ENCODE measurements around the gene TSPAN19. TPM values are rescaled to one million over a fixed set of nuclear protein-coding genes. Genes with fewer than 3 reads are reported as not detected.

TSPAN19 gene
- polyA plus RNA-seq, 1 of the 3 experiments (the other 2 are of a cell fraction): 0.05 TPM

- Histone ChIP-seq H3K9me3 (no peaks in the 10 kb centered on the region), H3K4me3 (ENCODE audit: low read depth in 2 of 2, low read length in 1 of 2) (no peak overlapping the region), H3K27ac (ENCODE audit: low read depth in 2 of 2, low read length in 1 of 2) (no peak overlapping the region), H3K4me1 (ENCODE audit: control insufficient read depth in 1 of 2, insufficient read depth in 2 of 2, low read depth in 1 of 2, low read length in 1 of 2) (no peaks in the 10 kb centered on the region), H3K36me3 (replicated peaks in 1 of 2; ENCODE audit: control insufficient read depth in 1 of 2, insufficient read depth in 2 of 2, low read length in 1 of 2) (no peaks in the 10 kb centered on the region), H2AFZ (ENCODE audit: low read depth) (no peak overlapping the region), H3F3A (replicated peaks; ENCODE audit: insufficient read depth) (peaks cover 2% of the 10 kb centered on the region), H3K9me2 (no peaks in the 10 kb centered on the region), H3K4me2 (no peak overlapping the region), H4K20me1 (ENCODE audit: insufficient read depth) (no peaks in the 10 kb centered on the region), H3K27me3 (ENCODE audit: insufficient read depth) (no peaks in the 10 kb centered on the region), H3K79me2 (ENCODE audit: insufficient read depth) (no peaks in the 10 kb centered on the region), H3K9ac (no peak overlapping the region)
- CTCF ChIA-PET: no interaction called here
- no peak for DNase-seq
- no peak for TF ChIP-seq RAD21 (IDR thresholded peaks at IDR 0.05; ENCODE audit: low read length)
- no peak for TF ChIP-seq MEF2A (IDR thresholded peaks at IDR 0.05; ENCODE audit: borderline replicate concordance, low read depth)
- TF ChIP-seq NFIC (IDR thresholded peaks at IDR 0.05; ENCODE audit: borderline replicate concordance): no peak
- no peak for TF ChIP-seq MXI1 (IDR thresholded peaks at IDR 0.05; ENCODE audit: low read depth, low read length)
- TF ChIP-seq JUND (IDR thresholded peaks at IDR 0.05): no peak
- TF ChIP-seq REST (IDR thresholded peaks at IDR 0.05; ENCODE audit: low read depth, low read length): no peak
- TF ChIP-seq TEAD4 (IDR thresholded peaks at IDR 0.05; ENCODE audit: borderline replicate concordance, insufficient read depth): no peak
- TF ChIP-seq RCOR1 (IDR thresholded peaks at IDR 0.05; ENCODE audit: low read length): no peak
- TF ChIP-seq RXRA (IDR thresholded peaks at IDR 0.05; ENCODE audit: borderline replicate concordance, low read depth): no peak
- POLR2A ChIA-PET: no interaction called here
These were observed 63.1 kb downstream of the TSPAN19 start for GRCh38 chr12:84973026-84973425.

DNA sequence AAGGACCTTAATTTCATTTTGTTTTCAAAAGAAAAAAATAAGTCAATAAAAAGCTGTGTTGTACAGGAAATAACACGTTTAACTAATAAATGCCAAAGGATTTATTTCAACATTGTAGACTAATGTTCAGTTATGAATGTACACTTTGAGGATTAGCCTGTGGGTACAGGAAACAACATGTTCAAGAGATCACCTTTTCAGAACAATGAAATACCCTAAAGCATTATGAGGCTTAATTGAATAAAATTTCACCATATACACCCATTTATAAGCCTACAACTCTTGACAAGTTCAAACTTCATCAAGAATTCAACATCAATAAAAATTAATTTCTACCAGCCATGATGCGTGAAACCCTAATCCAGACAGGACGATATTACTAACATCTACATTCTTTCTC lies 66.9 kb downstream of the TSPAN19 start:
- ChIA-PET POLR2A (no interaction called here), CTCF (no interaction called here)
- Histone ChIP-seq H3K4me2 (no peak overlapping the region), H2AFZ (ENCODE audit: low read depth) (no peak overlapping the region), H3K79me2 (ENCODE audit: insufficient read depth) (no peaks in the 10 kb centered on the region), H3K9me2 (no peaks in the 10 kb centered on the region), H4K20me1 (ENCODE audit: insufficient read depth) (no peaks in the 10 kb centered on the region), H3F3A (replicated peaks; ENCODE audit: insufficient read depth) (no peaks in the 10 kb centered on the region), H3K27me3 (ENCODE audit: insufficient read depth) (no peaks in the 10 kb centered on the region), H3K9ac (no peak overlapping the region), H3K4me1 (ENCODE audit: control insufficient read depth in 1 of 2, insufficient read depth in 2 of 2, low read depth in 1 of 2, low read length in 1 of 2) (no peaks in the 10 kb centered on the region), H3K36me3 (replicated peaks in 1 of 2; ENCODE audit: control insufficient read depth in 1 of 2, insufficient read depth in 2 of 2, low read length in 1 of 2) (no peaks in the 10 kb centered on the region), H3K27ac (ENCODE audit: low read depth in 2 of 2, low read length in 1 of 2) (no peak overlapping the region), H3K9me3 (no peaks in the 10 kb centered on the region), H3K4me3 (ENCODE audit: low read depth in 2 of 2, low read length in 1 of 2) (no peak overlapping the region)
- no peak for TF ChIP-seq NFIC (IDR thresholded peaks at IDR 0.05; ENCODE audit: borderline replicate concordance)
- WGBS (ENCODE audit: low lambda C conversion rate): 69% methylated on average over 3 of the region's 3 CpGs
- DNase-seq: no peak

Other genes with a start within 250 kb of the TSPAN19 start
- 0.76 and 0.96 TPM in 2 replicates for gene SLC6A15, start 123.5 kb downstream of the TSPAN19 start, polyA plus RNA-seq (2012; rRNA removed)
- gene LRRIQ1, start 74 bp upstream of the TSPAN19 start, polyA plus RNA-seq (2012; rRNA removed): 0.39 and 0.67 TPM in 2 replicates
- 0.06 TPM in 1 of 2 replicates, not detected in the other for gene ALX1, start 243.9 kb upstream of the TSPAN19 start, polyA plus RNA-seq (2012; rRNA removed)

Data from SK-N-SH (cell line).